ENCODE data around the gene SHQ1.
A peak's percentile ranks its signal among the peaks of the same experiment; 100 is the strongest.

The SHQ1 gene

GRCh38 chr3:72897758-72898007 lies 49.4 kb upstream of the SHQ1 start (continued):
- TF ChIP-seq, protein P1, sequence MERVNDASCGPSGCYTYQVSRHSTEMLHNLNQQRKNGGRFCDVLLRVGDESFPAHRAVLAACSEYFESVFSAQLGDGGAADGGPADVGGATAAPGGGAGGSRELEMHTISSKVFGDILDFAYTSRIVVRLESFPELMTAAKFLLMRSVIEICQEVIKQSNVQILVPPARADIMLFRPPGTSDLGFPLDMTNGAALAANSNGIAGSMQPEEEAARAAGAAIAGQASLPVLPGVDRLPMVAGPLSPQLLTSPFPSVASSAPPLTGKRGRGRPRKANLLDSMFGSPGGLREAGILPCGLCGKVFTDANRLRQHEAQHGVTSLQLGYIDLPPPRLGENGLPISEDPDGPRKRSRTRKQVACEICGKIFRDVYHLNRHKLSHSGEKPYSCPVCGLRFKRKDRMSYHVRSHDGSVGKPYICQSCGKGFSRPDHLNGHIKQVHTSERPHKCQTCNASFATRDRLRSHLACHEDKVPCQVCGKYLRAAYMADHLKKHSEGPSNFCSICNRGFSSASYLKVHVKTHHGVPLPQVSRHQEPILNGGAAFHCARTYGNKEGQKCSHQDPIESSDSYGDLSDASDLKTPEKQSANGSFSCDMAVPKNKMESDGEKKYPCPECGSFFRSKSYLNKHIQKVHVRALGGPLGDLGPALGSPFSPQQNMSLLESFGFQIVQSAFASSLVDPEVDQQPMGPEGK (CRISPR knock-in tag; IDR thresholded peaks at IDR 0.05; ENCODE audit: borderline replicate concordance) = no peak
- no peak for TF ChIP-seq TSHZ2 (CRISPR knock-in tag; IDR thresholded peaks at IDR 0.05)

- ATAC-seq = peak; percentile 53
- TF ChIP-seq TCF4 (CRISPR knock-in tag; IDR thresholded peaks at IDR 0.05; ENCODE audit: borderline replicate concordance) (peak; percentile 29; the same call in 1 of the 2 replicates), ISL1 (CRISPR knock-in tag; IDR thresholded peaks at IDR 0.05) (no peak)
Measured at GRCh38 chr3:72896996-72897757, 48.9 kb upstream of the SHQ1 start.

DNA sequence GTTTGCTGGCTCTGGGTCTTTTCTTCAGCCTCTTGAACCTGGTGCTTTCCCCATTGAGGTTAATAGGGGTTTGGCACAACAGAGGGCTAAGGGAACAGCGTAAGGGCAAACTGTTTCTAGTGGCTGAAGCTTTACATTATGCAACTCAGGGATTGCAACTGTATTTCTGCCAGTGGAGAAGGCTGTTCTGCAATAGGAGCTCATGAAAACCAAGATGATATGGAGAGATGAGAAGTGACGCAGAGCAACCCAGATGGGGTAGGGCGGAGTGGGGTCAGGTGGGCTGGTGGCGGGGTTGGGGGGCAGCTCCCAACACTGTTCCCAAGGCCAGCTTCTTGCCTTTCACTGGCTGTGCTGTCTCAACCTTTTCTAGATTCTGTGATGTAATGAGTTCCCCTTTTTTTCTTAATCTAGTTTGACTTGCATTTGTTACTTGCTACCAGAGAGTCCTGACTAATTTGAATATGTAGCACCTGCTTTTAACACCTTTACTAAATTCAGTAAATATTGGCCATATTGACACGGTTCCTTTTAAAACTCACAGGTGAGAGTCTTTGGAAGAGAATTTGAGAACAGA lies 46.8 kb upstream of the SHQ1 start:
- TF ChIP-seq, protein P2, sequence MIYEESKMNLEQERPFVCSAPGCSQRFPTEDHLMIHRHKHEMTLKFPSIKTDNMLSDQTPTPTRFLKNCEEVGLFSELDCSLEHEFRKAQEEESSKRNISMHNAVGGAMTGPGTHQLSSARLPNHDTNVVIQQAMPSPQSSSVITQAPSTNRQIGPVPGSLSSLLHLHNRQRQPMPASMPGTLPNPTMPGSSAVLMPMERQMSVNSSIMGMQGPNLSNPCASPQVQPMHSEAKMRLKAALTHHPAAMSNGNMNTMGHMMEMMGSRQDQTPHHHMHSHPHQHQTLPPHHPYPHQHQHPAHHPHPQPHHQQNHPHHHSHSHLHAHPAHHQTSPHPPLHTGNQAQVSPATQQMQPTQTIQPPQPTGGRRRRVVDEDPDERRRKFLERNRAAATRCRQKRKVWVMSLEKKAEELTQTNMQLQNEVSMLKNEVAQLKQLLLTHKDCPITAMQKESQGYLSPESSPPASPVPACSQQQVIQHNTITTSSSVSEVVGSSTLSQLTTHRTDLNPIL (CRISPR knock-in tag; IDR thresholded peaks at IDR 0.05; ENCODE audit: low read depth) = no peak
- TF ChIP-seq ZFP30 (CRISPR knock-in tag; IDR thresholded peaks at IDR 0.05) (no peak), ZFP3 (CRISPR knock-in tag; IDR thresholded peaks at IDR 0.05) (no peak), ZNF565 (CRISPR knock-in tag; conservative IDR thresholded peaks at IDR 0.05; ENCODE audit: low read depth) (no peak), ESRRG (CRISPR knock-in tag; IDR thresholded peaks at IDR 0.05) (no peak), ARNTL (CRISPR knock-in tag; IDR thresholded peaks at IDR 0.05; ENCODE audit: borderline replicate concordance, low read depth) (no peak), ISL1 (CRISPR knock-in tag; IDR thresholded peaks at IDR 0.05) (no peak), TOX (CRISPR knock-in tag; IDR thresholded peaks at IDR 0.05; ENCODE audit: borderline replicate concordance) (no peak), TCF4 (CRISPR knock-in tag; IDR thresholded peaks at IDR 0.05; ENCODE audit: borderline replicate concordance) (no peak), TSHZ2 (CRISPR knock-in tag; IDR thresholded peaks at IDR 0.05) (no peak)
- TF ChIP-seq, protein P1 (CRISPR knock-in tag; IDR thresholded peaks at IDR 0.05; ENCODE audit: borderline replicate concordance) = no peak
- no peak for ATAC-seq

- no peak for ATAC-seq
- TF ChIP-seq, protein P1 (CRISPR knock-in tag; IDR thresholded peaks at IDR 0.05; ENCODE audit: borderline replicate concordance) = no peak
- no peak for TF ChIP-seq ISL1 (CRISPR knock-in tag; IDR thresholded peaks at IDR 0.05)
- no peak for TF ChIP-seq POU6F1 (CRISPR knock-in tag; IDR thresholded peaks at IDR 0.05; ENCODE audit: borderline replicate concordance, low read depth)
- no peak for TF ChIP-seq ESRRG (CRISPR knock-in tag; IDR thresholded peaks at IDR 0.05)
- no peak for TF ChIP-seq TCF4 (CRISPR knock-in tag; IDR thresholded peaks at IDR 0.05; ENCODE audit: borderline replicate concordance)
- TF ChIP-seq, protein P2 (CRISPR knock-in tag; IDR thresholded peaks at IDR 0.05; ENCODE audit: low read depth) = no peak
- TF ChIP-seq ZNF70 (CRISPR knock-in tag; IDR thresholded peaks at IDR 0.05) = no peak
Measured at GRCh38 chr3:72892870-72893269, 44.6 kb upstream of the SHQ1 start.

Data from SK-N-SH treated with all-trans-retinoic acid at 6 μM for 48 hours (cell line).